A549 (cell line): Measurements from ENCODE around the gene NTM. TPM values are rescaled to one million over a fixed set of nuclear protein-coding genes. Genes with fewer than 3 reads are reported as not detected.

Source experiments
- ATAC-seq, 2 experiments: fragments of 200-7000 bp in 1 of 2; fragments of >200 bp in 1 of 2; cut with Nextera tagmentation in 1 of 2; cut with Tn5 transposase in 1 of 2; 3 replicates each; pipeline versions ENCODE4 v1.8.0 to v1.9.1; 2018 to 2020; ENCODE audit warnings: mild to moderate bottlenecking in 1 of 2, moderate library complexity in 1 of 2
- CTCF ChIA-PET: fragments of 300-600 bp; sonication (Branson Sonifier 250); formaldehyde crosslinking; extraction: SDS; loops from one replicate; lab custom pipeline; 2021; ENCODE audit warnings: antibody characterized with exemption, inconsistent platforms; lab: Yijun Ruan, JAX
- POLR2A ChIA-PET: fragments of 350-600 bp; formaldehyde crosslinking; extraction: SDS; loops from one replicate; lab custom pipeline; 2021; ENCODE audit warnings: antibody characterized with exemption, inconsistent platforms; lab: Yijun Ruan, JAX
- DNase-seq, 2 experiments: peaks; one replicate each; pipeline versions ENCODE4 v3.0.0 to v3.0.0-alpha.2; 2011 to 2016; ENCODE audit warnings: low read depth in 1 of 2, low spot score in 1 of 2
- FAIRE-seq: peaks from 2 replicates; lab custom pipeline; 2011; peaks lifted over from hg19 to GRCh38; lab: Jason Lieb, UNC
- H3K27ac ChIP-seq, 2 experiments: fragments of >200 bp; sonication (Bioruptor Twin); formaldehyde crosslinking; 3 replicates each; pipeline ENCODE4 v1.5.1; 2016 to 2017
- H3K4me1 ChIP-seq: fragments of >200 bp; sonication (Bioruptor Twin); formaldehyde crosslinking; 3 replicates; pipeline ENCODE4 v1.6.1; 2016
- H3K4me2 ChIP-seq: fragments of >200 bp; sonication (Bioruptor Twin); formaldehyde crosslinking; 3 replicates; pipeline ENCODE4 v1.6.1; 2016
- H3K4me3 ChIP-seq: fragments of >200 bp; sonication (Bioruptor Twin); formaldehyde crosslinking; 3 replicates; pipeline ENCODE4 v1.5.1; 2016
- H3K9me3 ChIP-seq: fragments of >200 bp; sonication (Bioruptor Twin); formaldehyde crosslinking; 3 replicates; pipeline ENCODE4 v1.6.1; 2016
- BHLHE40 ChIP-seq: IDR thresholded peaks from 2 replicates; pipeline ENCODE4 v1.6.1; 2012; ENCODE audit warnings: low read depth, low read length, inconsistent platforms
- CBX2 ChIP-seq: fragments of 200-600 bp; sonication (generic); IDR thresholded peaks from 2 replicates; pipeline ENCODE4 v1.6.1; 2016; ENCODE audit warnings: low read depth, mild to moderate bottlenecking, borderline replicate concordance
- CEBPB ChIP-seq, 2 experiments: fragments of >200 bp in 1 of 2; sonication (Bioruptor Twin) in 1 of 2; formaldehyde crosslinking in 1 of 2; IDR thresholded peaks; 2 replicates each; pipeline ENCODE4 v1.6.1; 2012 to 2016
- CHD2 ChIP-seq: fragments of 150-350 bp; IDR thresholded peaks from 2 replicates; pipeline ENCODE4 v1.6.1; 2014; ENCODE audit warnings: low read length; ENCODE audit not compliant: partially characterized antibody
- EHMT2 ChIP-seq: fragments of 200-600 bp; sonication (generic); IDR thresholded peaks from 2 replicates; pipeline ENCODE4 v1.6.1; 2016; ENCODE audit warnings: antibody characterized with exemption, low read depth, mild to moderate bottlenecking, moderate library complexity
- ESRRA ChIP-seq: fragments of 150-350 bp; IDR thresholded peaks from 2 replicates; pipeline ENCODE4 v1.6.1; 2014; ENCODE audit warnings: mild to moderate bottlenecking, low read length, borderline replicate concordance
- FOSB ChIP-seq: fragments of 250-450 bp; sonication (Bioruptor Pico); IDR thresholded peaks from 2 replicates; pipeline ENCODE4 v1.5.0; 2020; ENCODE audit warnings: mild to moderate bottlenecking, moderate library complexity
- FOSL2 ChIP-seq, 2 experiments: fragments of 450-650 bp in 1 of 2; fragments of >200 bp in 1 of 2; sonication (Bioruptor Twin) in 1 of 2; formaldehyde crosslinking; IDR thresholded peaks; 2 replicates each; pipeline versions ENCODE4 v1.5.0 to v1.6.1; 2016 to 2020; ENCODE audit warnings: mild to moderate bottlenecking in 1 of 2, moderate library complexity in 1 of 2
- FOXS1 ChIP-seq: fragments of 250-450 bp; sonication (Bioruptor Pico); IDR thresholded peaks from 2 replicates; pipeline ENCODE4 v1.5.0; 2020; ENCODE audit warnings: mild to moderate bottlenecking, moderate library complexity
- HOXB13 ChIP-seq: fragments of 250-450 bp; sonication (Bioruptor Pico); IDR thresholded peaks from 2 replicates; pipeline ENCODE4 v1.5.0; 2020; ENCODE audit warnings: low read depth, mild to moderate bottlenecking, moderate library complexity
- KDM1A ChIP-seq: fragments of 200-600 bp; sonication (generic); IDR thresholded peaks from 2 replicates; pipeline ENCODE4 v1.6.1; 2016; ENCODE audit warnings: low read depth, mild to moderate bottlenecking
- KDM5A ChIP-seq: fragments of 200-600 bp; sonication (generic); IDR thresholded peaks from 2 replicates; pipeline ENCODE4 v1.6.1; 2016; ENCODE audit warnings: antibody characterized with exemption, mild to moderate bottlenecking
- MAZ ChIP-seq: fragments of 150-350 bp; IDR thresholded peaks from 2 replicates; pipeline ENCODE4 v1.6.1; 2014; ENCODE audit warnings: antibody characterized with exemption, low read depth, low read length, borderline replicate concordance
- NFE2L2 ChIP-seq: fragments of 150-350 bp; conservative IDR thresholded peaks from 2 replicates; pipeline ENCODE4 v1.6.1; 2014; ENCODE audit warnings: low read length
- NPAS2 ChIP-seq: fragments of 250-450 bp; sonication (Bioruptor Pico); IDR thresholded peaks from 2 replicates; pipeline ENCODE4 v1.8.0; 2022; ENCODE audit warnings: mild to moderate bottlenecking, moderate library complexity, borderline replicate concordance
- PHF8 ChIP-seq: fragments of 200-600 bp; sonication (generic); IDR thresholded peaks from 2 replicates; pipeline ENCODE4 v1.6.1; 2016; ENCODE audit warnings: low read depth, mild to moderate bottlenecking, antibody characterized with exemption, moderate library complexity, borderline replicate concordance
- POLR2AphosphoS2 ChIP-seq: conservative IDR thresholded peaks from 2 replicates; pipeline ENCODE4 v1.6.1; 2012; ENCODE audit warnings: low read length, improper control_type of control experiment, inconsistent platforms
- RARB ChIP-seq: fragments of 250-450 bp; sonication (Bioruptor Pico); IDR thresholded peaks from 2 replicates; pipeline ENCODE4 v1.8.0; 2021; ENCODE audit warnings: mild to moderate bottlenecking, moderate library complexity
- RCOR1 ChIP-seq: fragments of 150-350 bp; IDR thresholded peaks from 2 replicates; pipeline ENCODE4 v1.6.1; 2014; ENCODE audit warnings: antibody characterized with exemption, low read length, low read depth
- SMC3 ChIP-seq: fragments of >200 bp; sonication (Bioruptor Twin); formaldehyde crosslinking; IDR thresholded peaks from 3 replicates; pipeline ENCODE4 v1.6.1; 2018; ENCODE audit warnings: inconsistent platforms
- SREBF2 ChIP-seq: fragments of 450-650 bp; IDR thresholded peaks from 2 replicates; pipeline ENCODE4 v1.6.1; 2014; ENCODE audit warnings: mild to moderate bottlenecking, moderate library complexity
- USF2 ChIP-seq: fragments of 450-650 bp; IDR thresholded peaks from 2 replicates; pipeline ENCODE4 v1.6.1; 2014; ENCODE audit warnings: antibody characterized with exemption
- ZC3H11A ChIP-seq: fragments of 450-650 bp; IDR thresholded peaks from 2 replicates; pipeline ENCODE4 v1.6.1; 2014; ENCODE audit warnings: antibody characterized with exemption, mild to moderate bottlenecking
- ZFP36 ChIP-seq: fragments of 450-650 bp; IDR thresholded peaks from 2 replicates; pipeline ENCODE4 v1.6.1; 2014; ENCODE audit warnings: borderline replicate concordance; ENCODE audit not compliant: partially characterized antibody
- WGBS: methylation state at CpG from one replicate; pipeline ENCODE4 v1.1.6; 2017; ENCODE audit errors: missing lambda C conversion rate; 5-methylcytosine and 5-hydroxymethylcytosine counted together
- polyA plus RNA-seq, 4 experiments: library from polyadenylated mRNA; depleted of rRNA in 3 of 4; stranded (reverse); fragments of >200 nt; fragmentation: RNase III in 1 of 4; extraction: RNeasy Plus Mini Kit Qiagen cat#74134 plus additional on column Dnase treatment in 1 of 4; gene quantifications; 2 replicates in 3 of 4; 3 replicates in 1 of 4; pipeline ENCODE4 v1.2.3, GENCODE V29; 2011 to 2017
- TF ChIP-seq, protein P1 (sequence below): fragments of 150-350 bp; IDR thresholded peaks from 2 replicates; pipeline ENCODE4 v1.6.1; 2014; ENCODE audit warnings: low read depth, mild to moderate bottlenecking, low read length
- TF ChIP-seq, protein P2 (sequence below): fragments of 200-600 bp; sonication (generic); IDR thresholded peaks from 2 replicates; pipeline ENCODE4 v1.6.1; 2016; ENCODE audit warnings: antibody characterized with exemption, mild to moderate bottlenecking, moderate library complexity

Gene NTM
- polyA plus RNA-seq, 2 of the 4 experiments (the other 2 are of a cell fraction): not detected

DNA sequence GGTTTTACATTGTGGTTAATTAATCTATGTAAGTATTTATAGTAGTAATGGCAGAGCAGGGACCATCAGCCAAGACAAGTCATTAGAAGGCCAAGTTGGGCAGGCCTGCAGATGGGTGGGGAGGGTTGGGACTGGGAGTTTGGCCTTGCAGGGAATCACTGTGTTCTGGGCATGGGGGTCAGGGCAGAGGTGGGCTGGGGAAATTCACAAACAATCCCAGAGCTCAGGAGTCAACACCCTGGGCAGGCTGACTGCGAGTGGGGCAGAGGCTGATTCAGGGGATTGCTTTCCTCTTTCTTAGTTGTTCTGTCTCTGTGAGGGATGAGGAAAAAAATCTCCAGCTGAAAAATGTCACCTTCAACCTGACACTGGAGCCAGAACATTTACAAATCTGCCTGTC, 322.5 kb downstream of the NTM start:
- Histone ChIP-seq H3K4me3 (no peak overlapping the region), H3K27ac (no peak overlapping the region), H3K4me2 (no peak overlapping the region), H3K4me1 (no peaks in the 10 kb centered on the region), H3K9me3 (no peaks in the 10 kb centered on the region)
- CTCF ChIA-PET: interaction anchor here (3.3 kb wide), 1 partner anchor 8 kb away, joined by 20 read pairs; no protein-coding TSS in a partner anchor
- FAIRE-seq (no peak), DNase-seq (no peak), ATAC-seq (no peak)
- WGBS: 0% methylated on average over 1 of the region's 1 CpG
- POLR2A ChIA-PET: no interaction called here
- TF ChIP-seq RCOR1 (no peak), ESRRA (no peak), CBX2 (no peak), CEBPB (IDR thresholded peaks at IDR 0.05) (no peak), NFE2L2 (no peak), RARB (CRISPR knock-in tag) (no peak), FOSB (CRISPR knock-in tag) (no peak), FOSL2 (IDR thresholded peaks at IDR 0.05) (no peak), FOSL2 (CRISPR knock-in tag; IDR thresholded peaks at IDR 0.05) (no peak), PHF8 (no peak), USF2 (no peak), NPAS2 (CRISPR knock-in tag) (no peak), EHMT2 (no peak), CHD2 (no peak), SREBF2 (no peak), BHLHE40 (no peak), MAZ (no peak)
- TF ChIP-seq, protein P1, sequence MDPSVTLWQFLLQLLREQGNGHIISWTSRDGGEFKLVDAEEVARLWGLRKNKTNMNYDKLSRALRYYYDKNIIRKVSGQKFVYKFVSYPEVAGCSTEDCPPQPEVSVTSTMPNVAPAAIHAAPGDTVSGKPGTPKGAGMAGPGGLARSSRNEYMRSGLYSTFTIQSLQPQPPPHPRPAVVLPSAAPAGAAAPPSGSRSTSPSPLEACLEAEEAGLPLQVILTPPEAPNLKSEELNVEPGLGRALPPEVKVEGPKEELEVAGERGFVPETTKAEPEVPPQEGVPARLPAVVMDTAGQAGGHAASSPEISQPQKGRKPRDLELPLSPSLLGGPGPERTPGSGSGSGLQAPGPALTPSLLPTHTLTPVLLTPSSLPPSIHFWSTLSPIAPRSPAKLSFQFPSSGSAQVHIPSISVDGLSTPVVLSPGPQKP: no peak
- TF ChIP-seq, protein P2, sequence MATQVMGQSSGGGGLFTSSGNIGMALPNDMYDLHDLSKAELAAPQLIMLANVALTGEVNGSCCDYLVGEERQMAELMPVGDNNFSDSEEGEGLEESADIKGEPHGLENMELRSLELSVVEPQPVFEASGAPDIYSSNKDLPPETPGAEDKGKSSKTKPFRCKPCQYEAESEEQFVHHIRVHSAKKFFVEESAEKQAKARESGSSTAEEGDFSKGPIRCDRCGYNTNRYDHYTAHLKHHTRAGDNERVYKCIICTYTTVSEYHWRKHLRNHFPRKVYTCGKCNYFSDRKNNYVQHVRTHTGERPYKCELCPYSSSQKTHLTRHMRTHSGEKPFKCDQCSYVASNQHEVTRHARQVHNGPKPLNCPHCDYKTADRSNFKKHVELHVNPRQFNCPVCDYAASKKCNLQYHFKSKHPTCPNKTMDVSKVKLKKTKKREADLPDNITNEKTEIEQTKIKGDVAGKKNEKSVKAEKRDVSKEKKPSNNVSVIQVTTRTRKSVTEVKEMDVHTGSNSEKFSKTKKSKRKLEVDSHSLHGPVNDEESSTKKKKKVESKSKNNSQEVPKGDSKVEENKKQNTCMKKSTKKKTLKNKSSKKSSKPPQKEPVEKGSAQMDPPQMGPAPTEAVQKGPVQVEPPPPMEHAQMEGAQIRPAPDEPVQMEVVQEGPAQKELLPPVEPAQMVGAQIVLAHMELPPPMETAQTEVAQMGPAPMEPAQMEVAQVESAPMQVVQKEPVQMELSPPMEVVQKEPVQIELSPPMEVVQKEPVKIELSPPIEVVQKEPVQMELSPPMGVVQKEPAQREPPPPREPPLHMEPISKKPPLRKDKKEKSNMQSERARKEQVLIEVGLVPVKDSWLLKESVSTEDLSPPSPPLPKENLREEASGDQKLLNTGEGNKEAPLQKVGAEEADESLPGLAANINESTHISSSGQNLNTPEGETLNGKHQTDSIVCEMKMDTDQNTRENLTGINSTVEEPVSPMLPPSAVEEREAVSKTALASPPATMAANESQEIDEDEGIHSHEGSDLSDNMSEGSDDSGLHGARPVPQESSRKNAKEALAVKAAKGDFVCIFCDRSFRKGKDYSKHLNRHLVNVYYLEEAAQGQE: no peak

DNA sequence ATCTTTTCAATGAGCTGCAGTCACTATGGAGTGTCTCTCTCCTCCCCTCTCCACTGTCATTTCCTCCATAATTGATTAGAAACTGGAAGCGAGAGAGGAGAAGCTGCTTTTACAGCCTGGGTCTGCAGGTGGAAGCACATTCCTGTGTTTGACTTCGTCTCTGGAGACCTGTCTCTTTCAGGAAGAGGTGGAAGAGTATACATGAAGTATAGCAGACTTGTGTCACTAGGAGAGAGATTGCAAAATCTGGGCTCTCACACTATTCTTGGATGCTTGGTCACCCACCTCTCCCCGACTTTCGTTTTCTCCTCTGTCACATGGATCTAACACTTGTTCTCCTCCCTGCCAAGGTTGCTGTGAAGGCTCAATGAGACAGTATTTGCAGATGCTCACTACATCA, 323.3 kb downstream of the NTM start:
- ATAC-seq (no peak), FAIRE-seq (no peak), DNase-seq (no peak)
- Histone ChIP-seq H3K9me3 (no peaks in the 10 kb centered on the region), H3K27ac (no peak overlapping the region), H3K4me1 (no peaks in the 10 kb centered on the region), H3K4me2 (no peak overlapping the region), H3K4me3 (no peak overlapping the region)
- ChIA-PET CTCF (interaction anchor here (1.2 to 3.3 kb wide), 4 partner anchors 9 to 629 kb away, joined by 3 to 20 read pairs (median 8); no protein-coding TSS in a partner anchor), POLR2A (no interaction called here)
- WGBS: 14% methylated on average over 4 of the region's 4 CpGs
- TF ChIP-seq POLR2AphosphoS2 (no peak), NFE2L2 (no peak), SMC3 (no peak), FOXS1 (CRISPR knock-in tag) (no peak), ZC3H11A (no peak), KDM1A (no peak), KDM5A (no peak), ZFP36 (no peak), MAZ (no peak), PHF8 (no peak), CBX2 (no peak), HOXB13 (CRISPR knock-in tag) (no peak)
- TF ChIP-seq, protein P1: no peak
